Astrocyte (in vitro differentiated cells and primary cell): ENCODE data around the gene EPN2.

ENCODE experiments used
- CTCF ChIP-seq: IDR thresholded peaks from 2 replicates; pipeline ENCODE4 v1.5.1; 2011; ENCODE audit warnings: low read depth, mild to moderate bottlenecking, inconsistent platforms, low read length, moderate library complexity; ENCODE audit not compliant: insufficient read depth
- EZH2 ChIP-seq: IDR thresholded peaks from 2 replicates; pipeline ENCODE4 v1.6.1; 2012; ENCODE audit warnings: mild to moderate bottlenecking, low read length, inconsistent platforms; ENCODE audit not compliant: insufficient read depth

GRCh38 chr17:19313066-19313745 is 76.0 kb downstream of the EPN2 start:
- TF ChIP-seq CTCF (no peak), EZH2 (no peak)
